Hepatocyte (in vitro differentiated cells): ENCODE measurements around the gene PIGU. TPM values are rescaled to one million over a fixed set of nuclear protein-coding genes. Genes with fewer than 3 reads are reported as not detected.

Experiments
- DNase-seq: peaks from one replicate; pipeline ENCODE4 v3.0.0-alpha.2; 2016; ENCODE audit warnings: low spot score
- H2AFZ ChIP-seq: fragments of 200-600 bp; sonication (generic); 2 replicates; pipeline ENCODE4 v1.6.0; 2016; ENCODE audit warnings: antibody characterized with exemption, mild to moderate bottlenecking
- H3K27ac ChIP-seq: fragments of 200-600 bp; sonication (generic); 2 replicates; pipeline ENCODE4 v1.5.1; 2016; ENCODE audit warnings: mild to moderate bottlenecking
- H3K27me3 ChIP-seq: fragments of 200-600 bp; sonication (generic); 2 replicates; pipeline ENCODE4 v1.6.1; 2016
- H3K36me3 ChIP-seq: fragments of 200-600 bp; sonication (generic); replicated peaks from 2 replicates; pipeline ENCODE4 v1.5.1; 2016; ENCODE audit warnings: low read depth; ENCODE audit not compliant: insufficient read depth
- H3K4me1 ChIP-seq: fragments of 200-600 bp; sonication (generic); 2 replicates; pipeline ENCODE4 v1.5.1; 2016; ENCODE audit warnings: mild to moderate bottlenecking, moderate library complexity; ENCODE audit not compliant: insufficient read depth
- H3K4me2 ChIP-seq: fragments of 200-600 bp; sonication (generic); 2 replicates; pipeline ENCODE4 v1.6.0; 2016
- H3K4me3 ChIP-seq: fragments of 200-600 bp; sonication (generic); 2 replicates; pipeline ENCODE4 v1.5.1; 2016; ENCODE audit warnings: mild to moderate bottlenecking
- H3K79me2 ChIP-seq: fragments of 200-600 bp; sonication (generic); 2 replicates; pipeline ENCODE4 v1.6.0; 2017; ENCODE audit warnings: mild to moderate bottlenecking
- H3K9me2 ChIP-seq: fragments of 200-600 bp; sonication (generic); replicated peaks from 2 replicates; pipeline ENCODE4 v1.6.0; 2017; ENCODE audit warnings: mild to moderate bottlenecking; ENCODE audit not compliant: insufficient read depth
- H3K9me3 ChIP-seq: fragments of 200-600 bp; sonication (generic); 2 replicates; pipeline ENCODE4 v1.5.1; 2016; ENCODE audit warnings: low read depth, mild to moderate bottlenecking
- H4K20me1 ChIP-seq: fragments of 200-600 bp; sonication (generic); 2 replicates; pipeline ENCODE4 v1.6.0; 2016; ENCODE audit warnings: mild to moderate bottlenecking; ENCODE audit not compliant: insufficient read depth, poor library complexity, severe bottlenecking
- EZH2 ChIP-seq: fragments of 200-600 bp; sonication (generic); IDR thresholded peaks from 2 replicates; pipeline ENCODE4 v1.6.1; 2016; ENCODE audit warnings: antibody characterized with exemption, mild to moderate bottlenecking, borderline replicate concordance
- EZH2phosphoT487 ChIP-seq: fragments of 200-600 bp; sonication (generic); IDR thresholded peaks from one replicate; pipeline ENCODE4 v1.6.1; 2018; ENCODE audit warnings: antibody characterized with exemption, mild to moderate bottlenecking, low read depth, moderate library complexity; ENCODE audit not compliant: unreplicated experiment, severe bottlenecking
- WGBS: methylation state at CpG from one replicate; pipeline ENCODE4 v1.1.6; 2016; ENCODE audit warnings: low lambda C conversion rate; ENCODE audit errors: missing lambda C conversion rate; 5-methylcytosine and 5-hydroxymethylcytosine counted together
- polyA plus RNA-seq: library from polyadenylated mRNA; unstranded; fragments of >200 nt; fragmentation: Nextera tagmentation; extraction: Ambion mirVana; gene quantifications from 2 replicates; pipeline ENCODE4 v1.2.1, GENCODE V29; 2016
- total RNA-seq: library from RNA; depleted of rRNA; stranded (reverse); fragments of >200 nt; gene quantifications from 2 replicates; pipeline ENCODE4 v1.2.3, GENCODE V29; 2014
- TF ChIP-seq, protein P1 (sequence below): fragments of 200-600 bp; sonication (generic); IDR thresholded peaks from 2 replicates; pipeline ENCODE4 v1.5.1; 2016; ENCODE audit warnings: antibody characterized with exemption, mild to moderate bottlenecking; ENCODE audit not compliant: poor library complexity

The PIGU gene
- total and polyA plus RNA-seq, 2 experiments from 2014 or later: 19.3 to 31.5 TPM

- no peaks in the 10 kb centered on the region for H3K9me2 ChIP-seq
- H4K20me1 ChIP-seq: no peaks in the 10 kb centered on the region
- H3K36me3 ChIP-seq: no peaks in the 10 kb centered on the region
- no peak for DNase-seq
- no peak overlapping the region for H3K4me3 ChIP-seq
- no peak overlapping the region for H2AFZ ChIP-seq
- no peak overlapping the region for H3K4me2 ChIP-seq
- TF ChIP-seq EZH2phosphoT487: no peak
- TF ChIP-seq, protein P1, sequence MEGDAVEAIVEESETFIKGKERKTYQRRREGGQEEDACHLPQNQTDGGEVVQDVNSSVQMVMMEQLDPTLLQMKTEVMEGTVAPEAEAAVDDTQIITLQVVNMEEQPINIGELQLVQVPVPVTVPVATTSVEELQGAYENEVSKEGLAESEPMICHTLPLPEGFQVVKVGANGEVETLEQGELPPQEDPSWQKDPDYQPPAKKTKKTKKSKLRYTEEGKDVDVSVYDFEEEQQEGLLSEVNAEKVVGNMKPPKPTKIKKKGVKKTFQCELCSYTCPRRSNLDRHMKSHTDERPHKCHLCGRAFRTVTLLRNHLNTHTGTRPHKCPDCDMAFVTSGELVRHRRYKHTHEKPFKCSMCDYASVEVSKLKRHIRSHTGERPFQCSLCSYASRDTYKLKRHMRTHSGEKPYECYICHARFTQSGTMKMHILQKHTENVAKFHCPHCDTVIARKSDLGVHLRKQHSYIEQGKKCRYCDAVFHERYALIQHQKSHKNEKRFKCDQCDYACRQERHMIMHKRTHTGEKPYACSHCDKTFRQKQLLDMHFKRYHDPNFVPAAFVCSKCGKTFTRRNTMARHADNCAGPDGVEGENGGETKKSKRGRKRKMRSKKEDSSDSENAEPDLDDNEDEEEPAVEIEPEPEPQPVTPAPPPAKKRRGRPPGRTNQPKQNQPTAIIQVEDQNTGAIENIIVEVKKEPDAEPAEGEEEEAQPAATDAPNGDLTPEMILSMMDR: no peak
- TF ChIP-seq EZH2: no peak
- no peaks in the 10 kb centered on the region for H3K27me3 ChIP-seq
- H3K9me3 ChIP-seq: no peaks in the 10 kb centered on the region
- H3K79me2 ChIP-seq: no peaks in the 10 kb centered on the region
- H3K4me1 ChIP-seq: peaks cover 6% of the 10 kb centered on the region
- 85% methylated on average over 10 of the region's 10 CpGs for WGBS
- no peak overlapping the region for H3K27ac ChIP-seq
Observed at GRCh38 chr20:34561661-34562060, 115.2 kb downstream of the PIGU start.

GRCh38 chr20:34560614-34561013 is 116.3 kb downstream of the PIGU start:
- TF ChIP-seq EZH2 (no peak), EZH2phosphoT487 (no peak)
- TF ChIP-seq, protein P1: no peak
- WGBS: 94% methylated on average over 7 of the region's 7 CpGs
- no peaks in the 10 kb centered on the region for H4K20me1 ChIP-seq
- H3K27me3 ChIP-seq: no peaks in the 10 kb centered on the region
- no peak overlapping the region for H3K4me2 ChIP-seq
- no peak overlapping the region for H2AFZ ChIP-seq
- H3K27ac ChIP-seq: no peak overlapping the region
- no peaks in the 10 kb centered on the region for H3K9me2 ChIP-seq
- H3K79me2 ChIP-seq: no peaks in the 10 kb centered on the region
- H3K4me1 ChIP-seq: peaks cover 6% of the 10 kb centered on the region
- no peaks in the 10 kb centered on the region for H3K9me3 ChIP-seq
- no peak overlapping the region for H3K4me3 ChIP-seq
- no peaks in the 10 kb centered on the region for H3K36me3 ChIP-seq
- DNase-seq: no peak

DNA sequence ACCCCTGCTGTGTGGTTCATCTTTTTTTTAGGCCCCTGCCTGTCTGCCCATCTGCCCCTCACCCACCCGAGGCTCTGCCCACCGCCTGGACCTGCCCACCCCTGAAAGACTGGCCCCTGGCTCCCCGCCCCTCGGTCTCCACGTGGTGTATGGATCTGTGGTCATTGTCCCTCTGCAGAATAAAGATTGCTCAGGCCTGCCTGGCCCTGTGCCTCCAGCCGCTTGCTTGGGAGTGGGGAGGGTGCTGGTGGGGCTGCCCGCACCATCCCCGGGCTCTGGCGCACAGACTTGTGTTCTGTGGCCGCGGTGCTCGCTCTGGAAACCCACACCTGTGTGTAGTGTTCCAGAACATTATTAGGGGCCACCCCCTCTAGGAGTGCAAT is 116.8 kb downstream of the PIGU start:
- DNase-seq: no peak
- no peak overlapping the region for H3K27ac ChIP-seq

More for the DNA sequence above, 116.8 kb downstream of the PIGU start:
- Histone ChIP-seq H2AFZ (no peak overlapping the region), H3K4me3 (no peak overlapping the region), H3K4me1 (peaks cover 6% of the 10 kb centered on the region), H3K9me3 (no peaks in the 10 kb centered on the region), H3K9me2 (no peaks in the 10 kb centered on the region), H3K27me3 (no peaks in the 10 kb centered on the region), H3K36me3 (no peaks in the 10 kb centered on the region), H3K79me2 (no peaks in the 10 kb centered on the region), H4K20me1 (no peaks in the 10 kb centered on the region), H3K4me2 (no peak overlapping the region)
- WGBS: 95% methylated on average over 7 of the region's 12 CpGs
- TF ChIP-seq, protein P1: no peak
- TF ChIP-seq EZH2phosphoT487: no peak
